ENCODE data around the gene GOLGA6L2.

- no peak for TF ChIP-seq ELF1 (IDR thresholded peaks at IDR 0.05)
- TF ChIP-seq CTCF (IDR thresholded peaks at IDR 0.05), result no peak
- no peak for TF ChIP-seq MAX (IDR thresholded peaks at IDR 0.05; ENCODE audit: low read depth)
- TF ChIP-seq CHD2 (IDR thresholded peaks at IDR 0.05; ENCODE audit: low read length, partially characterized antibody), result no peak
- TF ChIP-seq FOXJ3 (CRISPR knock-in tag; IDR thresholded peaks at IDR 0.05), result no peak
- TF ChIP-seq REST (IDR thresholded peaks at IDR 0.05; ENCODE audit: low read depth, low read length), result no peak
- no peak for TF ChIP-seq MEF2A (IDR thresholded peaks at IDR 0.05; ENCODE audit: borderline replicate concordance, low read depth)
- TF ChIP-seq EZH2phosphoT487 (IDR thresholded peaks at IDR 0.05; ENCODE audit: borderline replicate concordance, low read depth), result no peak
- no peak for TF ChIP-seq POLR2AphosphoS5 (IDR thresholded peaks at IDR 0.05; ENCODE audit: low read depth, low read length)
- TF ChIP-seq RAD21 (IDR thresholded peaks at IDR 0.05; ENCODE audit: low read length), result no peak
These were observed 2.8 kb downstream of the GOLGA6L2 start for GRCh38 chr15:23444269-23444668.
